ENCODE data around the gene CCNB1IP1. TPM values are rescaled to one million over a fixed set of nuclear protein-coding genes. Genes with fewer than 3 reads are reported as not detected.

Gene CCNB1IP1
- total and polyA plus RNA-seq, 2 of the 8 experiments (the other 6 are each of a cell fraction or from before 2014, with no cell fraction given): 173 to 277 TPM

DNA sequence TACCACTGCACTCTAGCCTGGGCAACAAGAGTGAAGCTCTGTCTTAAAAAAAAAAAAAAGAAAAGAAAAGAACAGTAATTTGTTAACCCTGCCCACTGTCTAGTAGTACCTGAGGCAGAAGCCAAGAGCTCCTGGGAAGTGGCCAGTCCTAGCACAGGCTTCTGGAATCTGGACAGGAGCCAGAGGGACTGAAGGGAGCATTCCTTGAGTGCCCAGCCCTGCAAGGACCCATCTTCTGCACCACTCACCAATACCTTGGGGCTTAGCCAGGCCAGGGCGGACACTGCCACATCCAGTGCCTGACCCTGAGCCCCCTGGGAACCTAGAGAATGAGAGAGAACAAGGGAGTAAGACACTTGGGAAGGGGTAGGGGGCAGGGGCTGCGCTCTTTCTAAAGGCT is 44.1 kb upstream of the CCNB1IP1 start:
- CTCF ChIA-PET (ENCODE audit: partially characterized antibody): no interaction called here
- Histone ChIP-seq H3K9ac (replicated peaks in 1 of 4; ENCODE audit: extremely low read depth in 1 of 4, low read depth in 3 of 4, low read length in 3 of 4) (no peak overlapping the region), H3K27ac (ENCODE audit: low read depth, low read length) (no peak overlapping the region), H3K36me3 (ENCODE audit: control insufficient read depth in 2 of 4, insufficient read depth in 4 of 4, low read length in 3 of 4) (peaks cover 2 to 19% (median 11%) of the 10 kb centered on the region in 4 experiments; a peak in 7 of 8 replicates), H3K4me1 (replicated peaks in 1 of 4; ENCODE audit: control insufficient read depth in 3 of 4, insufficient read depth in 4 of 4, low read length in 3 of 4) (no peaks in the 10 kb centered on the region), H3K56ac (replicated peaks; ENCODE audit: insufficient read length, low read depth, low read length) (no peak overlapping the region), H2BK20ac (ENCODE audit: low read length) (no peak overlapping the region), H4K8ac (ENCODE audit: extremely low read depth, insufficient read depth, low read length) (no peak overlapping the region), H2BK120ac (replicated peaks; ENCODE audit: low read depth, low read length) (no peak overlapping the region), H4K91ac (replicated peaks; ENCODE audit: insufficient read length, low read length) (no peak overlapping the region), H4K5ac (ENCODE audit: insufficient read length, low read depth, low read length) (no peak overlapping the region), H3K4ac (replicated peaks; ENCODE audit: insufficient read length, low read depth, low read length) (no peak overlapping the region), H2AK5ac (ENCODE audit: low read depth, low read length) (no peak overlapping the region), H3K4me3 (ENCODE audit: extremely low read depth in 1 of 4, insufficient read depth in 2 of 4, low read depth in 3 of 4, low read length in 4 of 4) (no peak overlapping the region), H2AFZ (ENCODE audit: low read length) (no peak overlapping the region), H3K79me2 (ENCODE audit: control insufficient read depth in 1 of 2, insufficient read depth in 2 of 2, low read length in 2 of 2) (no peaks in the 10 kb centered on the region), H3K4me2 (ENCODE audit: insufficient read depth in 1 of 2, low read depth in 2 of 2, low read length in 2 of 2) (no peak overlapping the region), H4K20me1 (replicated peaks in 1 of 2; ENCODE audit: control insufficient read depth in 1 of 2, insufficient read depth in 2 of 2, low read length in 2 of 2) (peaks cover 2% of the 10 kb centered on the region in 2 experiments), H3K79me1 (ENCODE audit: low read depth, low read length) (no peaks in the 10 kb centered on the region), H3K23ac (ENCODE audit: insufficient read length) (no peak overlapping the region), H2BK15ac (ENCODE audit: low read length) (no peak overlapping the region), H3K23me2 (ENCODE audit: low read depth, low read length) (no peaks in the 10 kb centered on the region; the same call in 1 of the 2 replicates), H2BK5ac (ENCODE audit: low read depth, low read length) (no peak overlapping the region), H3K27me3 (replicated peaks in 1 of 4; ENCODE audit: control insufficient read depth in 3 of 4, extremely low read depth in 1 of 4, insufficient read depth in 3 of 4, low read length in 3 of 4) (no peaks in the 10 kb centered on the region), H2BK12ac (ENCODE audit: low read depth, low read length) (no peak overlapping the region), H3K14ac (ENCODE audit: insufficient read length) (no peak overlapping the region), H3K9me3 (ENCODE audit: insufficient read depth in 2 of 2, low read depth in 1 of 2, low read length in 1 of 2) (no peaks in the 10 kb centered on the region), H3K18ac (ENCODE audit: extremely low read depth, low read length) (no peak overlapping the region)
- 88% methylated on average over 2 of the region's 2 CpGs; no CpG with 5 or more reads in 1 of the 2 experiments for WGBS, 2 experiments (ENCODE audit: extremely low coverage in 1 of 2, insufficient coverage in 1 of 2, insufficient read length in 1 of 2, insufficient replicate concordance in 2 of 2, low coverage in 1 of 2, low lambda C conversion rate in 2 of 2, missing lambda C conversion rate in 1 of 2)
- DNase-seq (ENCODE audit: low read depth in 1 of 2, low spot score in 2 of 2) (no peak), FAIRE-seq (no peak)
- POLR2A ChIA-PET (ENCODE audit: partially characterized antibody): no interaction called here
- no peak for TF ChIP-seq POLR2AphosphoS5 (IDR thresholded peaks at IDR 0.05; ENCODE audit: low read depth, low read length)
- TF ChIP-seq CBX5 (IDR thresholded peaks at IDR 0.05; ENCODE audit: low read depth, low read length): no peak
- TF ChIP-seq EP300 (IDR thresholded peaks at IDR 0.05; ENCODE audit: borderline replicate concordance in 1 of 2, low read depth in 2 of 2, low read length in 2 of 2): no peak
- no peak for TF ChIP-seq NRF1 (IDR thresholded peaks at IDR 0.05; ENCODE audit: low read depth, low read length)
- no peak for TF ChIP-seq CBX8 (IDR thresholded peaks at IDR 0.05; ENCODE audit: borderline replicate concordance, low read depth, low read length)
- TF ChIP-seq ZNF274 (IDR thresholded peaks at IDR 0.05; ENCODE audit: borderline replicate concordance, extremely low read depth, low read length): no peak
- TF ChIP-seq PHF8 (conservative IDR thresholded peaks at IDR 0.05; ENCODE audit: low read depth, low read length): no peak
- TF ChIP-seq HDAC6 (IDR thresholded peaks at IDR 0.05; ENCODE audit: low read depth, low read length): no peak
- no peak for TF ChIP-seq FOSL1 (IDR thresholded peaks at IDR 0.05; ENCODE audit: insufficient read depth, low read depth, low read length)
- no peak for TF ChIP-seq TCF12 (IDR thresholded peaks at IDR 0.05; ENCODE audit: low read depth, low read length)
- TF ChIP-seq TAF1 (IDR thresholded peaks at IDR 0.05; ENCODE audit: low read depth, low read length): no peak
- TF ChIP-seq SP1 (IDR thresholded peaks at IDR 0.05; ENCODE audit: low read depth, low read length): no peak
- TF ChIP-seq SRF (IDR thresholded peaks at IDR 0.05; ENCODE audit: low read depth, low read length): no peak
- TF ChIP-seq, protein P1, sequence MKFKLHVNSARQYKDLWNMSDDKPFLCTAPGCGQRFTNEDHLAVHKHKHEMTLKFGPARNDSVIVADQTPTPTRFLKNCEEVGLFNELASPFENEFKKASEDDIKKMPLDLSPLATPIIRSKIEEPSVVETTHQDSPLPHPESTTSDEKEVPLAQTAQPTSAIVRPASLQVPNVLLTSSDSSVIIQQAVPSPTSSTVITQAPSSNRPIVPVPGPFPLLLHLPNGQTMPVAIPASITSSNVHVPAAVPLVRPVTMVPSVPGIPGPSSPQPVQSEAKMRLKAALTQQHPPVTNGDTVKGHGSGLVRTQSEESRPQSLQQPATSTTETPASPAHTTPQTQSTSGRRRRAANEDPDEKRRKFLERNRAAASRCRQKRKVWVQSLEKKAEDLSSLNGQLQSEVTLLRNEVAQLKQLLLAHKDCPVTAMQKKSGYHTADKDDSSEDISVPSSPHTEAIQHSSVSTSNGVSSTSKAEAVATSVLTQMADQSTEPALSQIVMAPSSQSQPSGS (IDR thresholded peaks at IDR 0.05; ENCODE audit: low read length): no peak
